ENCODE data around the gene PACSIN2. TPM values are rescaled to one million over a fixed set of nuclear protein-coding genes. Genes with fewer than 3 reads are reported as not detected.
"Not testable (repeated sequence)": the region's sequence is repeated elsewhere in the genome, so short reads cannot be mapped to it uniquely, and the experiment has no call there.

The PACSIN2 gene
- total RNA-seq, 1 donor from 2014 or later = 93.4 TPM

DNA sequence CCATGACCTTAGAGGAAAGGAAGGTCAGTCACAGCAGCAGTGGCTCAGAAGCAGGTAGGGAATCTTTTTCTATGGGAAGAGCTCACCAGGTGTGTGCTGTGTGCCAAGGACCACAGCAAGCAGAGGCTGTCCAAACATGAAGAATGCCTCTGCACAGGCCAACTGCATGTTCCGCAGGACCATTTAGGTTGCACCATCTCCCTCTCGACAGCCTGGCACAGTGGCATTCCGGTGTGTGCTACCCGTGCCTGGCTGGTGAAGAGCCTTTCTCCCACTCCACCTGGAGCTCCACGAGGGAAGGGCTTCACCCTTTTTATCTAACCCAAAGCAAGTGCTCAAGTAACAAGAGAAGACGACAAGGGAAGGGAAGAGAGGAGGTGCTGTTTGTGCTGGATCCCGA is 76.5 kb downstream of the PACSIN2 start:
- Mint-ChIP-seq H3K4me3 (ENCODE audit: unreplicated experiment) (peak overlapping the region; percentile 22), H3K36me3 (ENCODE audit: low read depth) (no peaks in the 10 kb centered on the region), H3K27ac (ENCODE audit: unreplicated experiment) (peak overlapping the region; percentile 96), H3K27me3 (ENCODE audit: low read depth) (no peaks in the 10 kb centered on the region), H3K9me3 (ENCODE audit: low read depth) (no peaks in the 10 kb centered on the region), H3K4me1 (ENCODE audit: low read depth) (peaks cover 93% of the 10 kb centered on the region)
- TF ChIP-seq, protein P1, sequence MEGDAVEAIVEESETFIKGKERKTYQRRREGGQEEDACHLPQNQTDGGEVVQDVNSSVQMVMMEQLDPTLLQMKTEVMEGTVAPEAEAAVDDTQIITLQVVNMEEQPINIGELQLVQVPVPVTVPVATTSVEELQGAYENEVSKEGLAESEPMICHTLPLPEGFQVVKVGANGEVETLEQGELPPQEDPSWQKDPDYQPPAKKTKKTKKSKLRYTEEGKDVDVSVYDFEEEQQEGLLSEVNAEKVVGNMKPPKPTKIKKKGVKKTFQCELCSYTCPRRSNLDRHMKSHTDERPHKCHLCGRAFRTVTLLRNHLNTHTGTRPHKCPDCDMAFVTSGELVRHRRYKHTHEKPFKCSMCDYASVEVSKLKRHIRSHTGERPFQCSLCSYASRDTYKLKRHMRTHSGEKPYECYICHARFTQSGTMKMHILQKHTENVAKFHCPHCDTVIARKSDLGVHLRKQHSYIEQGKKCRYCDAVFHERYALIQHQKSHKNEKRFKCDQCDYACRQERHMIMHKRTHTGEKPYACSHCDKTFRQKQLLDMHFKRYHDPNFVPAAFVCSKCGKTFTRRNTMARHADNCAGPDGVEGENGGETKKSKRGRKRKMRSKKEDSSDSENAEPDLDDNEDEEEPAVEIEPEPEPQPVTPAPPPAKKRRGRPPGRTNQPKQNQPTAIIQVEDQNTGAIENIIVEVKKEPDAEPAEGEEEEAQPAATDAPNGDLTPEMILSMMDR (IDR thresholded peaks at IDR 0.05) = no peak
- DNase-seq (ENCODE audit: low spot score) = no peak

DNA sequence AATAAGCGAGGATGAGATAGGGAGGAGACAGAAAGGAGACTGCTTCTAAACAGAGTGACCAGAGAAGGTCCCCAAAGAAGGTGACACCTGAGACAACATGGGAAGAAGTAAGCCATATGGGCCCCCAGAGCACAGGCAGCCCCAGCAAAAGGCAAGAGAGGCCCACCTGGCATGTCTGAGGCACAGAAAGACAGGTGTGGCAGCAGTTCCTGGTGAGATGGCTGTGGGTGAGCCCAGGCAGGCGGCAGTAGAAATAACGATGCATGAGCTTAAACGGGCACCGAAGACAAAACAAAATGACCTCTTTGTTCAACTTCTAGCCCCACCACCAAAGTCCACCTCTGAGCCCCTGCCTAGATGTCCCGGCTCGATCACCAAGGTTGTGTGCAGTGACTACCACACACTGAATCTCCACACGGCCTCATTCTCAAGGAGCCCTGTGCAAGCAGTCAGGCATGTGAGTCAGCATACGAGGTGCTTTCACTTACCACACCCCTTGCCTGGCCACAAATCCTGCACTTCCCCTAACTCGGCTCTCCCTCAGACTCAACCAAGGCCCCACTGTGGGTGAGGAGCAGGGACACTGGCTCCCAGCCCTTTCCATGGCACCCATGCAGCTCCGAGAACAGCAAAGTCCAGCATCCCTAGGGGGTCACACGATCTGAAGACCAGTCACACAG is 77.6 kb downstream of the PACSIN2 start:
- no peak for DNase-seq (ENCODE audit: low spot score)
- TF ChIP-seq, protein P1 (IDR thresholded peaks at IDR 0.05) = no peak
- H3K4me1 Mint-ChIP-seq (ENCODE audit: low read depth) = peaks cover 94% of the 10 kb centered on the region
- H3K4me3 Mint-ChIP-seq (ENCODE audit: unreplicated experiment) = no peak overlapping the region
- no peaks in the 10 kb centered on the region for H3K9me3 Mint-ChIP-seq (ENCODE audit: low read depth)
- no peaks in the 10 kb centered on the region for H3K36me3 Mint-ChIP-seq (ENCODE audit: low read depth)
- no peaks in the 10 kb centered on the region for H3K27me3 Mint-ChIP-seq (ENCODE audit: low read depth)
- peak overlapping the region; percentile 96 for H3K27ac Mint-ChIP-seq (ENCODE audit: unreplicated experiment)

DNA sequence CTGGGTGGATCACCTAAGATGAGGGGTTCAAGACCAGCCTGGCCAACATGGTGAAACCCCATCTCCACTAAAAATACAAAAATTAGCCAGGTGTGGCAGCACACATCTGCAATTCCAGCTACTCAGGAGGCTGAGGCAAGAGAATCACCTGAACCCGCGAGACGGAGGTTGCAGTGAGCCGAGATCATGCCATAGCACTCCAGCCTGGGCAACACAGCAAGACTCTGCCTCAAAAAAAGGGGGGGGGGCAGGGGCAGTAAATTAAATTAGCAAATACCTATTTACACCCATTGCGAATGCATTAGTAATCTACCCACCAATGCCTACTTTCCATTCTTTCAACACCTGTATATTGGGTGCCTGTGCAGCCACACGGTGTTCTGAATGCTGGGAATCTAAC is 78.3 kb downstream of the PACSIN2 start:
- H3K9me3 Mint-ChIP-seq (ENCODE audit: low read depth); H3K27me3 Mint-ChIP-seq (ENCODE audit: low read depth); H3K4me3 Mint-ChIP-seq (ENCODE audit: unreplicated experiment); H3K36me3 Mint-ChIP-seq (ENCODE audit: low read depth); DNase-seq (ENCODE audit: low spot score): not testable (repeated sequence)
- H3K4me1 Mint-ChIP-seq (ENCODE audit: low read depth) = peaks cover 97% of the 10 kb centered on the region
- peak overlapping the region; percentile 96 for H3K27ac Mint-ChIP-seq (ENCODE audit: unreplicated experiment)

DNA sequence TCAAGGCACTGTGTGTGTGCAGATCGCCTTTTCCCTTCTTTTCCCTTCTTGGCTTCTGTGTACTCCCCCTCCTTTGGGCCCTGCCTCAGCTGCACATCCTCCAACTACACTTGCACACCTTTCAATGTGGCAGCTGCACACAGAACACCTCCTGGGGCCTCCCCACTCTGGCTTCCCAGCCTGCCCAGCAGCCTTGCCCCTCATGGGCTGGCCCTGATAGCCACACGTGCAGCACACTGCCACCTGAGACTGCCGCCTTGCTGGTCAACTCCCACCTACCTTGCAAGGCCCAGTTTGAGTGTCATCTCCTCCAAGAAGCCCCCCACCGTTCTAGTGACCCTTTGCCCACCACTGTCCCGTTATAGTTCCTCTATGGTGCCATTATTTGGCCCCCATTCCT is 80.6 kb downstream of the PACSIN2 start:
- H3K4me1 Mint-ChIP-seq (ENCODE audit: low read depth) = peaks cover 97% of the 10 kb centered on the region
- H3K4me3 Mint-ChIP-seq (ENCODE audit: unreplicated experiment) = peak overlapping the region; percentile 50

DNA sequence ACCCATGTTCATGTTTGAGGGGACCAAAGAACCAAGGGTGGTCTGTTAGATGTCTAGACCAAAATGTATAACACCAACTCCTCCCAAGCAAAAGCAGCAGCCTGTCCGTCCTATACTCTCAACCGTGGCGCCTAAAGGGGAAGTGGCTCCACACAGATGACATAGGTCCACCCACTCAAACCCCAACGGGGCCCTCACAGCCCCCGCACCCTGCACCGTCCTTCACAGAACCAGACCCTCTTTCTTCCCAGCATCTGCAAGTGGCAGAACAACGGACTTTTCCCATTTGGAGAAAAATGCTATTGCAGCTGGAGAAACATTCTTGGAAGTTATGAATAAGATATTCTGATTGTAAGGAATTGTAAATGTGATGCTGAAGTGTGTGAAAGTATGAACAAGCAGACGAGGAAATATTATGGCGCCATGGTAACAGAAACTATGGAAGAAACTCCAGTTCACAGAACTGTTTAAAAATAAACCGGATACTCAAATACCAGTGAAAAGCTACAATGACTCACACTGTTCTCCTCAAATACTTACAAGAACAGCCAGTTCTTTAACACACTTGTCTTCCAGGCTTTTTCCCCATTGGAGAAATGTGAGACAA is 81.4 kb downstream of the PACSIN2 start:
- Mint-ChIP-seq H3K4me1 (ENCODE audit: low read depth) (peaks cover 97% of the 10 kb centered on the region), H3K36me3 (ENCODE audit: low read depth) (no peaks in the 10 kb centered on the region), H3K27me3 (ENCODE audit: low read depth) (no peaks in the 10 kb centered on the region), H3K9me3 (ENCODE audit: low read depth) (no peaks in the 10 kb centered on the region), H3K27ac (ENCODE audit: unreplicated experiment) (peak overlapping the region; percentile 100), H3K4me3 (ENCODE audit: unreplicated experiment) (peak overlapping the region; percentile 67)
- no peak for DNase-seq (ENCODE audit: low spot score)
- TF ChIP-seq, protein P1 (IDR thresholded peaks at IDR 0.05) = no peak

More for the DNA sequence above, 80.6 kb downstream of the PACSIN2 start:
- TF ChIP-seq, protein P1 (IDR thresholded peaks at IDR 0.05) = no peak
- Mint-ChIP-seq H3K27ac (ENCODE audit: unreplicated experiment) (peak overlapping the region; percentile 100), H3K36me3 (ENCODE audit: low read depth) (no peaks in the 10 kb centered on the region), H3K9me3 (ENCODE audit: low read depth) (no peaks in the 10 kb centered on the region), H3K27me3 (ENCODE audit: low read depth) (no peaks in the 10 kb centered on the region)
- DNase-seq (ENCODE audit: low spot score) = no peak

Data from chondrocyte (in vitro differentiated cells).